Body of pancreas (tissue), 4 donors: ENCODE data around the gene TOX2.

Experiments
- POLR2A ChIP-seq, 3 donors: fragments of 450-650 bp; IDR thresholded peaks; one replicate each; pipeline ENCODE4 v1.6.1; 2016; ENCODE audit warnings: antibody characterized with exemption in 3 of 3, mild to moderate bottlenecking in 2 of 3
- TF ChIP-seq, protein P1 (sequence below), 7 experiments: fragments of 450-650 bp in 4 of 7; fragments of 200-600 bp in 3 of 7; sonication (generic) in 3 of 7; IDR thresholded peaks; one replicate each; pipeline ENCODE4 v1.5.1; 2016 to 2019; ENCODE audit warnings: antibody characterized with exemption in 7 of 7

DNA sequence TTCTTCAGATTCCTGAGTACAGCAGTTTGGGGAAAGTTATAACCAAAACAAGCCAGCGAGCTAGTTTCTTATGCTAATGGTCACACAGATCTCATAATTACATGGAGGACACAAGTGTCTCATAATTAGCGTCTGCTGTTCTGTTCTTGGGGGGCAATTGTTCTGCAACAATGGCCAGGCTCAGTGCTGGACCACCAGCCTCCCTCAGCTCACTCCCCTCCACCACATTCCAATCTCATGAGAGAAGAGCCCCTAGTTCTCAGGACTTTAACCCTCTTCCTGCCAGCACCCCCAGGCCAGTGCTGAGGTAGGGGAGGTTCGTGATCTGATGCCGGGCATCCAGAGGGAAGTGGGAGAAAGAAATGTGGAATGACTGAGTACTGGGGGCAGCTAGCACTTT is 20.2 kb upstream of the TOX2 start:
- TF ChIP-seq POLR2A (IDR thresholded peaks at IDR 0.05): no peak
- TF ChIP-seq, protein P1, sequence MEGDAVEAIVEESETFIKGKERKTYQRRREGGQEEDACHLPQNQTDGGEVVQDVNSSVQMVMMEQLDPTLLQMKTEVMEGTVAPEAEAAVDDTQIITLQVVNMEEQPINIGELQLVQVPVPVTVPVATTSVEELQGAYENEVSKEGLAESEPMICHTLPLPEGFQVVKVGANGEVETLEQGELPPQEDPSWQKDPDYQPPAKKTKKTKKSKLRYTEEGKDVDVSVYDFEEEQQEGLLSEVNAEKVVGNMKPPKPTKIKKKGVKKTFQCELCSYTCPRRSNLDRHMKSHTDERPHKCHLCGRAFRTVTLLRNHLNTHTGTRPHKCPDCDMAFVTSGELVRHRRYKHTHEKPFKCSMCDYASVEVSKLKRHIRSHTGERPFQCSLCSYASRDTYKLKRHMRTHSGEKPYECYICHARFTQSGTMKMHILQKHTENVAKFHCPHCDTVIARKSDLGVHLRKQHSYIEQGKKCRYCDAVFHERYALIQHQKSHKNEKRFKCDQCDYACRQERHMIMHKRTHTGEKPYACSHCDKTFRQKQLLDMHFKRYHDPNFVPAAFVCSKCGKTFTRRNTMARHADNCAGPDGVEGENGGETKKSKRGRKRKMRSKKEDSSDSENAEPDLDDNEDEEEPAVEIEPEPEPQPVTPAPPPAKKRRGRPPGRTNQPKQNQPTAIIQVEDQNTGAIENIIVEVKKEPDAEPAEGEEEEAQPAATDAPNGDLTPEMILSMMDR (IDR thresholded peaks at IDR 0.05): no peak
